Gastroesophageal sphincter (tissue), 3 donors: ENCODE data around the gene SELENOT.

ENCODE experiments used
- CTCF ChIP-seq, 4 experiments: fragments of 200-600 bp in 2 of 4; fragments of 450-650 bp in 2 of 4; sonication (generic) in 1 of 4; IDR thresholded peaks; one replicate each; pipeline ENCODE4 v1.5.1; 2017 to 2019; ENCODE audit warnings: antibody characterized with exemption in 4 of 4, mild to moderate bottlenecking in 2 of 4, moderate library complexity in 2 of 4
- POLR2A ChIP-seq, 2 donors: fragments of 450-650 bp; IDR thresholded peaks; one replicate each; pipeline ENCODE4 v1.6.1; 2017; ENCODE audit warnings: antibody characterized with exemption in 2 of 2, mild to moderate bottlenecking in 2 of 2, moderate library complexity in 1 of 2
- POLR2AphosphoS5 ChIP-seq: sonication (generic); formaldehyde crosslinking; IDR thresholded peaks from one replicate; pipeline ENCODE4 v1.6.1; 2017; ENCODE audit warnings: antibody characterized with exemption

GRCh38 chr3:150577855-150578254 is 25.3 kb upstream of the SELENOT start:
- TF ChIP-seq CTCF (IDR thresholded peaks at IDR 0.05) = no peak
- TF ChIP-seq POLR2AphosphoS5 = no peak
- TF ChIP-seq POLR2A (IDR thresholded peaks at IDR 0.05) = no peak
